A549 (cell line): Measurements from ENCODE around the gene SPAG5. TPM values are rescaled to one million over a fixed set of nuclear protein-coding genes. Genes with fewer than 3 reads are reported as not detected.

Source experiments
- ATAC-seq, 2 experiments: fragments of 200-7000 bp in 1 of 2; fragments of >200 bp in 1 of 2; cut with Nextera tagmentation in 1 of 2; cut with Tn5 transposase in 1 of 2; 3 replicates each; pipeline versions ENCODE4 v1.8.0 to v1.9.1; 2018 to 2020; ENCODE audit warnings: mild to moderate bottlenecking in 1 of 2, moderate library complexity in 1 of 2
- CTCF ChIA-PET: fragments of 300-600 bp; sonication (Branson Sonifier 250); formaldehyde crosslinking; extraction: SDS; loops from one replicate; lab custom pipeline; 2021; ENCODE audit warnings: antibody characterized with exemption, inconsistent platforms; lab: Yijun Ruan, JAX
- POLR2A ChIA-PET: fragments of 350-600 bp; formaldehyde crosslinking; extraction: SDS; loops from one replicate; lab custom pipeline; 2021; ENCODE audit warnings: antibody characterized with exemption, inconsistent platforms; lab: Yijun Ruan, JAX
- DNase-seq, 2 experiments: peaks; one replicate each; pipeline versions ENCODE4 v3.0.0 to v3.0.0-alpha.2; 2011 to 2016; ENCODE audit warnings: low read depth in 1 of 2, low spot score in 1 of 2
- FAIRE-seq: peaks from 2 replicates; lab custom pipeline; 2011; peaks lifted over from hg19 to GRCh38; lab: Jason Lieb, UNC
- H3K27ac ChIP-seq, 2 experiments: fragments of >200 bp; sonication (Bioruptor Twin); formaldehyde crosslinking; 3 replicates each; pipeline ENCODE4 v1.5.1; 2016 to 2017
- H3K4me1 ChIP-seq: fragments of >200 bp; sonication (Bioruptor Twin); formaldehyde crosslinking; 3 replicates; pipeline ENCODE4 v1.6.1; 2016
- H3K4me2 ChIP-seq: fragments of >200 bp; sonication (Bioruptor Twin); formaldehyde crosslinking; 3 replicates; pipeline ENCODE4 v1.6.1; 2016
- H3K4me3 ChIP-seq: fragments of >200 bp; sonication (Bioruptor Twin); formaldehyde crosslinking; 3 replicates; pipeline ENCODE4 v1.5.1; 2016
- H3K9me3 ChIP-seq: fragments of >200 bp; sonication (Bioruptor Twin); formaldehyde crosslinking; 3 replicates; pipeline ENCODE4 v1.6.1; 2016
- ATOH8 ChIP-seq: fragments of 250-450 bp; sonication (Bioruptor Pico); IDR thresholded peaks from 2 replicates; pipeline ENCODE4 v1.5.0; 2020; ENCODE audit warnings: low read depth, mild to moderate bottlenecking, moderate library complexity
- BCL3 ChIP-seq: fragments of >200 bp; sonication (Bioruptor Twin); formaldehyde crosslinking; IDR thresholded peaks from 3 replicates; pipeline ENCODE4 v1.6.1; 2016
- BHLHE40 ChIP-seq: IDR thresholded peaks from 2 replicates; pipeline ENCODE4 v1.6.1; 2012; ENCODE audit warnings: low read depth, low read length, inconsistent platforms
- CBX2 ChIP-seq: fragments of 200-600 bp; sonication (generic); IDR thresholded peaks from 2 replicates; pipeline ENCODE4 v1.6.1; 2016; ENCODE audit warnings: low read depth, mild to moderate bottlenecking, borderline replicate concordance
- CHD2 ChIP-seq: fragments of 150-350 bp; IDR thresholded peaks from 2 replicates; pipeline ENCODE4 v1.6.1; 2014; ENCODE audit warnings: low read length; ENCODE audit not compliant: partially characterized antibody
- FOSL2 ChIP-seq, 2 experiments: fragments of 450-650 bp in 1 of 2; fragments of >200 bp in 1 of 2; sonication (Bioruptor Twin) in 1 of 2; formaldehyde crosslinking; IDR thresholded peaks; 2 replicates each; pipeline versions ENCODE4 v1.5.0 to v1.6.1; 2016 to 2020; ENCODE audit warnings: mild to moderate bottlenecking in 1 of 2, moderate library complexity in 1 of 2
- HDAC2 ChIP-seq: fragments of 200-600 bp; sonication (generic); IDR thresholded peaks from 2 replicates; pipeline ENCODE4 v1.6.1; 2016
- HES2 ChIP-seq: fragments of >200 bp; sonication (Bioruptor Twin); formaldehyde crosslinking; IDR thresholded peaks from 2 replicates; pipeline ENCODE4 v1.6.1; 2016
- HMGXB4 ChIP-seq: fragments of 250-450 bp; sonication (Bioruptor Pico); IDR thresholded peaks from 2 replicates; pipeline ENCODE4 v1.5.0; 2021; ENCODE audit warnings: mild to moderate bottlenecking, moderate library complexity, borderline replicate concordance
- HOXA7 ChIP-seq: fragments of 250-450 bp; sonication (Bioruptor Pico); IDR thresholded peaks from 2 replicates; pipeline ENCODE4 v1.5.0; 2020; ENCODE audit warnings: mild to moderate bottlenecking, moderate library complexity
- JUN ChIP-seq, 2 experiments: fragments of >200 bp; sonication (Bioruptor Twin); formaldehyde crosslinking; IDR thresholded peaks; 2 replicates in 1 of 2; 3 replicates in 1 of 2; pipeline ENCODE4 v1.6.1; 2016 to 2017
- JUNB ChIP-seq: fragments of >200 bp; sonication (Bioruptor Twin); formaldehyde crosslinking; IDR thresholded peaks from 2 replicates; pipeline ENCODE4 v1.6.1; 2016
- KDM5A ChIP-seq: fragments of 200-600 bp; sonication (generic); IDR thresholded peaks from 2 replicates; pipeline ENCODE4 v1.6.1; 2016; ENCODE audit warnings: antibody characterized with exemption, mild to moderate bottlenecking
- MAFK ChIP-seq: fragments of 450-650 bp; IDR thresholded peaks from 2 replicates; pipeline ENCODE4 v1.6.1; 2014; ENCODE audit not compliant: partially characterized antibody
- MAX ChIP-seq: IDR thresholded peaks from 2 replicates; pipeline ENCODE4 v1.6.1; 2012
- NFE2L2 ChIP-seq: fragments of 150-350 bp; conservative IDR thresholded peaks from 2 replicates; pipeline ENCODE4 v1.6.1; 2014; ENCODE audit warnings: low read length
- NPAS2 ChIP-seq: fragments of 250-450 bp; sonication (Bioruptor Pico); IDR thresholded peaks from 2 replicates; pipeline ENCODE4 v1.8.0; 2022; ENCODE audit warnings: mild to moderate bottlenecking, moderate library complexity, borderline replicate concordance
- NR3C1 ChIP-seq: fragments of >200 bp; sonication (Bioruptor Twin); formaldehyde crosslinking; IDR thresholded peaks from 3 replicates; pipeline ENCODE4 v1.6.1; 2017
- PHF8 ChIP-seq: fragments of 200-600 bp; sonication (generic); IDR thresholded peaks from 2 replicates; pipeline ENCODE4 v1.6.1; 2016; ENCODE audit warnings: low read depth, mild to moderate bottlenecking, antibody characterized with exemption, moderate library complexity, borderline replicate concordance
- POLR2A ChIP-seq: IDR thresholded peaks from 2 replicates; pipeline ENCODE4 v1.6.1; 2012; ENCODE audit warnings: mild to moderate bottlenecking, low read length
- POLR2AphosphoS2 ChIP-seq: conservative IDR thresholded peaks from 2 replicates; pipeline ENCODE4 v1.6.1; 2012; ENCODE audit warnings: low read length, improper control_type of control experiment, inconsistent platforms
- RAD21 ChIP-seq, 2 experiments: fragments of >200 bp in 1 of 2; sonication (Bioruptor Twin) in 1 of 2; formaldehyde crosslinking in 1 of 2; IDR thresholded peaks in 1 of 2; conservative IDR thresholded peaks in 1 of 2; 2 replicates in 1 of 2; 3 replicates in 1 of 2; pipeline ENCODE4 v1.6.1; 2012 to 2018; ENCODE audit warnings: inconsistent platforms in 1 of 2
- RARB ChIP-seq: fragments of 250-450 bp; sonication (Bioruptor Pico); IDR thresholded peaks from 2 replicates; pipeline ENCODE4 v1.8.0; 2021; ENCODE audit warnings: mild to moderate bottlenecking, moderate library complexity
- RCOR1 ChIP-seq: fragments of 150-350 bp; IDR thresholded peaks from 2 replicates; pipeline ENCODE4 v1.6.1; 2014; ENCODE audit warnings: antibody characterized with exemption, low read length, low read depth
- RFX5 ChIP-seq: fragments of 450-650 bp; IDR thresholded peaks from 2 replicates; pipeline ENCODE4 v1.7.1; 2014; ENCODE audit warnings: antibody characterized with exemption, mild to moderate bottlenecking, moderate library complexity
- SREBF2 ChIP-seq: fragments of 450-650 bp; IDR thresholded peaks from 2 replicates; pipeline ENCODE4 v1.6.1; 2014; ENCODE audit warnings: mild to moderate bottlenecking, moderate library complexity
- USF2 ChIP-seq: fragments of 450-650 bp; IDR thresholded peaks from 2 replicates; pipeline ENCODE4 v1.6.1; 2014; ENCODE audit warnings: antibody characterized with exemption
- ZFP36 ChIP-seq: fragments of 450-650 bp; IDR thresholded peaks from 2 replicates; pipeline ENCODE4 v1.6.1; 2014; ENCODE audit warnings: borderline replicate concordance; ENCODE audit not compliant: partially characterized antibody
- WGBS: methylation state at CpG from one replicate; pipeline ENCODE4 v1.1.6; 2017; ENCODE audit errors: missing lambda C conversion rate; 5-methylcytosine and 5-hydroxymethylcytosine counted together
- polyA plus RNA-seq, 4 experiments: library from polyadenylated mRNA; depleted of rRNA in 3 of 4; stranded (reverse); fragments of >200 nt; fragmentation: RNase III in 1 of 4; extraction: RNeasy Plus Mini Kit Qiagen cat#74134 plus additional on column Dnase treatment in 1 of 4; gene quantifications; 2 replicates in 3 of 4; 3 replicates in 1 of 4; pipeline ENCODE4 v1.2.3, GENCODE V29; 2011 to 2017

SPAG5 gene
- polyA plus RNA-seq, 2 of the 4 experiments (the other 2 are of a cell fraction) = 111 TPM

GRCh38 chr17:28572259-28573039 is 26.4 kb downstream of the SPAG5 start:
- H3K4me1 ChIP-seq = peaks cover 30% of the 10 kb centered on the region
- no peaks in the 10 kb centered on the region for H3K9me3 ChIP-seq
- CTCF ChIA-PET = interaction anchor here (0.6 to 3.8 kb wide), 14 partner anchors 10 to 149 kb away, joined by 3 to 24 read pairs (median 4); partner anchors contain the start of genes SDF2 and SUPT6H
- POLR2A ChIA-PET = interaction anchor here (0.8 to 2.1 kb wide), 2 partner anchors 51 to 215 kb away, joined by 4 to 8 read pairs; partner anchors contain the start of gene POLDIP2
- FAIRE-seq = no peak
- DNase-seq = no peak
- no peak for ATAC-seq
- 71% methylated on average over 5 of the region's 5 CpGs for whole genome bisulfite sequencing
- H3K27ac ChIP-seq = no peak overlapping the region; a peak in 1 of 6 replicates
- peak overlapping the region; percentile 92 for H3K4me3 ChIP-seq
- TF ChIP-seq RCOR1 = no peak
- TF ChIP-seq POLR2A = no peak
- TF ChIP-seq FOSL2 (IDR thresholded peaks at IDR 0.05) = no peak
- no peak for TF ChIP-seq FOSL2 (CRISPR knock-in tag; IDR thresholded peaks at IDR 0.05)
- TF ChIP-seq HMGXB4 (CRISPR knock-in tag) = no peak
- no peak for TF ChIP-seq SREBF2
- TF ChIP-seq NPAS2 = no peak
- TF ChIP-seq RAD21 (conservative IDR thresholded peaks at IDR 0.05 in 1 of 2, IDR thresholded peaks at IDR 0.05 in 1 of 2) = no peak
- no peak for TF ChIP-seq ATOH8 (CRISPR knock-in tag)
- no peak for TF ChIP-seq ZFP36
- no peak for TF ChIP-seq HES2
- TF ChIP-seq RARB (CRISPR knock-in tag) = no peak
- TF ChIP-seq NR3C1 = no peak
- peak overlapping the region; percentile 94 for H3K4me2 ChIP-seq

GRCh38 chr17:28571361-28572122 is 27.3 kb downstream of the SPAG5 start, which contains the start of gene PIGS:
Gene PIGS (minus strand): TSS chr17:28571524. CDS start chr17:28571496, 28 bp downstream.
- Histone ChIP-seq H3K4me1 (peaks cover 26% of the 10 kb centered on the region), H3K4me2 (peak within 1 kb of the TSS; percentile 96), H3K27ac (peak within 1 kb of the TSS; percentile 87 to 91), H3K4me3 (peak within 1 kb of the TSS; percentile 92), H3K9me3 (no peaks in the 10 kb centered on the region)
- DNase-seq (peak; percentile 92 to 100), FAIRE-seq (no peak), ATAC-seq (peak; percentile 93 to 99)
- WGBS = 2% methylated on average over 32 of the region's 49 CpGs
- POLR2A ChIA-PET = interaction anchor here (0.6 to 2.1 kb wide), 6 partner anchors 19 to 214 kb away, joined by 3 to 8 read pairs (median 4); partner anchors contain the start of genes BLTP2, POLDIP2 and UNC119
- CTCF ChIA-PET = interaction anchor here (0.6 to 3.8 kb wide), 13 partner anchors 11 to 177 kb away, joined by 3 to 24 read pairs (median 5); partner anchors contain the start of genes SDF2 and SUPT6H
- 0 out of 2 replicates have a peak, but pooled peaks have one; percentile 78 for TF ChIP-seq PHF8
- no peak for TF ChIP-seq MAFK
- TF ChIP-seq RAD21 (conservative IDR thresholded peaks at IDR 0.05 in 1 of 2, IDR thresholded peaks at IDR 0.05 in 1 of 2) = no peak
- no peak for TF ChIP-seq HOXA7 (CRISPR knock-in tag)
- TF ChIP-seq MAX = 0 out of 2 replicates have a peak, but pooled peaks have one; percentile 12
- TF ChIP-seq POLR2A = peak; percentile 84
- TF ChIP-seq NPAS2 = no peak
- TF ChIP-seq BHLHE40 = no peak
- TF ChIP-seq RFX5 = peak; percentile 47; the same call in 1 of the 2 replicates
- TF ChIP-seq KDM5A = peak; percentile 79
- no peak for TF ChIP-seq HDAC2
- no peak for TF ChIP-seq CBX2
- TF ChIP-seq NFE2L2 = no peak
- 0 out of 3 replicates have a peak, but pooled peaks have one; percentile 32 for TF ChIP-seq BCL3
- no peak for TF ChIP-seq ATOH8 (CRISPR knock-in tag)
- TF ChIP-seq USF2 = no peak
- TF ChIP-seq POLR2AphosphoS2 = no peak
- TF ChIP-seq CHD2 = no peak
- peak in 1 of 2 experiments; percentile 50; a peak in 1 of 5 replicates for TF ChIP-seq JUN (IDR thresholded peaks at IDR 0.05)
- TF ChIP-seq JUNB = no peak
